Endothelial cell of umbilical vein (primary cell): ENCODE data around the gene DNAH1. TPM values are rescaled to one million over a fixed set of nuclear protein-coding genes. Genes with fewer than 3 reads are reported as not detected.

ENCODE experiments used
- BruUV-seq: library from RNA; stranded (reverse); fragments of 400-500 nt; replicated peaks from 2 replicates; lab custom pipeline; 2021; lab: Mats Ljungman, UMichigan
- CTCF ChIA-PET: fragments of 300-600, 350-600 bp; sonication (Branson Sonifier 250); formaldehyde crosslinking; loops from one replicate; lab custom pipeline; 2021; ENCODE audit warnings: antibody characterized with exemption, inconsistent platforms; lab: Charles Lee
- POLR2A ChIA-PET: fragments of 300-600, 350-600 bp; sonication (Branson Sonifier 250); formaldehyde crosslinking; loops from one replicate; lab custom pipeline; 2021; ENCODE audit warnings: antibody characterized with exemption, inconsistent platforms; lab: Charles Lee
- DNase-seq: peaks from one replicate; pipeline ENCODE4 v3.0.0-alpha.2; 2011; ENCODE audit warnings: low read depth, low spot score
- FAIRE-seq: peaks from 2 replicates; lab custom pipeline; 2011; peaks lifted over from hg19 to GRCh38; lab: Jason Lieb, UNC
- H2AFZ ChIP-seq: 2 replicates; pipeline ENCODE4 v1.6.0; 2012; ENCODE audit warnings: low read depth, low read length, control low read depth, inconsistent platforms
- H3K27ac ChIP-seq: 2 replicates; pipeline ENCODE4 v1.5.1; 2011; ENCODE audit warnings: low read depth, mild to moderate bottlenecking, control low read depth, low read length, moderate library complexity; ENCODE audit not compliant: insufficient read depth
- H3K27me3 ChIP-seq, 2 experiments: 2 replicates each; pipeline versions ENCODE4 v1.6.0 to v1.6.1; 2011; ENCODE audit warnings: low read length in 2 of 2, mixed read lengths in 1 of 2; ENCODE audit not compliant: control insufficient read depth in 2 of 2, insufficient read depth in 2 of 2
- H3K36me3 ChIP-seq, 2 experiments: 2 replicates in 1 of 2; 3 replicates in 1 of 2; pipeline ENCODE4 v1.5.1; 2011; ENCODE audit warnings: low read length in 2 of 2, mild to moderate bottlenecking in 1 of 2, moderate library complexity in 1 of 2; ENCODE audit not compliant: control insufficient read depth in 2 of 2, insufficient read depth in 2 of 2; ENCODE audit errors: extremely low read depth in 1 of 2
- H3K4me1 ChIP-seq: 3 replicates; pipeline ENCODE4 v1.5.1; 2011; ENCODE audit warnings: mild to moderate bottlenecking, low read length; ENCODE audit not compliant: control insufficient read depth, insufficient read depth; ENCODE audit errors: extremely low read depth
- H3K4me2 ChIP-seq: 2 replicates; pipeline ENCODE4 v1.6.1; 2011; ENCODE audit warnings: low read length, control low read depth, mixed read lengths; ENCODE audit not compliant: insufficient read depth
- H3K4me3 ChIP-seq, 3 experiments: fragments of 200-600 bp in 1 of 3; sonication (generic), shearing (Covaris generic) in 1 of 3; replicated peaks in 1 of 3; 2 replicates each; pipeline ENCODE4 v1.5.1; 2011 to 2016; ENCODE audit warnings: control low read depth in 3 of 3, low read length in 3 of 3, mild to moderate bottlenecking in 2 of 3, inconsistent platforms in 1 of 3, low read depth in 1 of 3, moderate library complexity in 1 of 3; ENCODE audit not compliant: insufficient read depth in 1 of 3
- H3K79me2 ChIP-seq: 2 replicates; pipeline ENCODE4 v1.6.0; 2012; ENCODE audit warnings: low read length, inconsistent platforms; ENCODE audit not compliant: control insufficient read depth, insufficient read depth
- H3K9ac ChIP-seq: replicated peaks from 2 replicates; pipeline ENCODE3; 2011; ENCODE audit warnings: low read length, control low read depth; ENCODE audit not compliant: insufficient read depth; ENCODE audit errors: extremely low read depth
- H3K9me1 ChIP-seq: replicated peaks from 3 replicates; pipeline ENCODE4 v1.6.0; 2011; ENCODE audit warnings: mild to moderate bottlenecking, low read length; ENCODE audit not compliant: control insufficient read depth, insufficient read depth; ENCODE audit errors: extremely low read depth
- H3K9me3 ChIP-seq: replicated peaks from 2 replicates; pipeline ENCODE4 v1.5.1; 2012; ENCODE audit warnings: low read length, inconsistent platforms; ENCODE audit not compliant: control insufficient read depth, insufficient read depth
- H4K20me1 ChIP-seq: replicated peaks from 2 replicates; pipeline ENCODE3; 2011; ENCODE audit warnings: mild to moderate bottlenecking, low read length; ENCODE audit not compliant: control insufficient read depth, insufficient read depth; ENCODE audit errors: extremely low read depth
- EZH2 ChIP-seq: IDR thresholded peaks from 2 replicates; pipeline ENCODE4 v1.6.1; 2012; ENCODE audit warnings: borderline replicate concordance, low read depth, mild to moderate bottlenecking, moderate library complexity, low read length, inconsistent platforms; ENCODE audit not compliant: severe bottlenecking
- FOS ChIP-seq: IDR thresholded peaks from 2 replicates; pipeline ENCODE4 v1.6.1; 2011; ENCODE audit warnings: mild to moderate bottlenecking, low read length, moderate library complexity, borderline replicate concordance; ENCODE audit not compliant: insufficient read depth
- GATA2 ChIP-seq: IDR thresholded peaks from 2 replicates; pipeline ENCODE4 v1.7.0; 2011; ENCODE audit warnings: low read depth, mild to moderate bottlenecking, moderate library complexity, mixed read lengths, low read length; ENCODE audit not compliant: insufficient read length, insufficient read depth
- JUN ChIP-seq: IDR thresholded peaks from 2 replicates; pipeline ENCODE4 v1.6.1; 2011; ENCODE audit warnings: borderline replicate concordance, low read depth; ENCODE audit not compliant: insufficient read length, insufficient read depth
- MYC ChIP-seq: IDR thresholded peaks from one replicate; pipeline ENCODE4 v1.6.1; 2011; ENCODE audit warnings: mild to moderate bottlenecking, low read depth, low read length
- POLR2A ChIP-seq: IDR thresholded peaks from 2 replicates; pipeline ENCODE4 v1.6.1; 2012; ENCODE audit warnings: low read depth, mild to moderate bottlenecking, control low read depth, low read length
- POLR2AphosphoS5 ChIP-seq: IDR thresholded peaks from 2 replicates; pipeline ENCODE4 v1.6.1; 2012; ENCODE audit warnings: low read depth, mild to moderate bottlenecking, control low read depth, low read length, moderate library complexity; ENCODE audit not compliant: insufficient read depth
- dilution Hi-C: fragments of 300-500 bp; cut with MboI; formaldehyde crosslinking; loops from one replicate; pipeline ENCODE4 v1.15.0; 2019; ENCODE audit warnings: low sequenced_read_pairs; ENCODE audit not compliant: extremely low pct_ligation_motif_present
- intact Hi-C: fragments of 100-400 bp; cut with micrococcal nuclease; formaldehyde crosslinking; loops from one replicate; pipeline ENCODE4 v1.10.0; 2022
- polyA plus RNA-seq, 4 experiments: library from polyadenylated mRNA; depleted of rRNA in 3 of 4; stranded (reverse) in 3 of 4; unstranded in 1 of 4; fragments of >200 nt; gene quantifications; 2 replicates each; pipeline versions ENCODE4 v1.2.1 to v1.2.3, GENCODE V29; 2011 to 2012; ENCODE audit warnings: missing spikeins in 1 of 4
- total RNA-seq: library from RNA; stranded (reverse); gene quantifications from 2 replicates; pipeline ENCODE4 v1.2.3, GENCODE V29; 2021
- TF ChIP-seq, protein P1 (sequence below): IDR thresholded peaks from 2 replicates; pipeline ENCODE4 v1.6.1; 2011; ENCODE audit not compliant: insufficient read depth, insufficient read length
- TF ChIP-seq, protein P2 (sequence below), 2 donors: IDR thresholded peaks; 1 replicate in 1 of 2; 2 replicates in 1 of 2; pipeline ENCODE4 v1.5.1; 2011; ENCODE audit warnings: low read length in 2 of 2, mild to moderate bottlenecking in 2 of 2, moderate library complexity in 2 of 2, control low read depth in 1 of 2, inconsistent platforms in 1 of 2, low read depth in 1 of 2; ENCODE audit not compliant: insufficient read depth in 1 of 2; ENCODE audit errors: extremely low read depth in 1 of 2

Gene DNAH1
- total and polyA plus RNA-seq, 2 donors (not counting 3 experiments of a cell fraction or from before 2014, with no cell fraction given): 5.8 to 6.0 TPM

DNA sequence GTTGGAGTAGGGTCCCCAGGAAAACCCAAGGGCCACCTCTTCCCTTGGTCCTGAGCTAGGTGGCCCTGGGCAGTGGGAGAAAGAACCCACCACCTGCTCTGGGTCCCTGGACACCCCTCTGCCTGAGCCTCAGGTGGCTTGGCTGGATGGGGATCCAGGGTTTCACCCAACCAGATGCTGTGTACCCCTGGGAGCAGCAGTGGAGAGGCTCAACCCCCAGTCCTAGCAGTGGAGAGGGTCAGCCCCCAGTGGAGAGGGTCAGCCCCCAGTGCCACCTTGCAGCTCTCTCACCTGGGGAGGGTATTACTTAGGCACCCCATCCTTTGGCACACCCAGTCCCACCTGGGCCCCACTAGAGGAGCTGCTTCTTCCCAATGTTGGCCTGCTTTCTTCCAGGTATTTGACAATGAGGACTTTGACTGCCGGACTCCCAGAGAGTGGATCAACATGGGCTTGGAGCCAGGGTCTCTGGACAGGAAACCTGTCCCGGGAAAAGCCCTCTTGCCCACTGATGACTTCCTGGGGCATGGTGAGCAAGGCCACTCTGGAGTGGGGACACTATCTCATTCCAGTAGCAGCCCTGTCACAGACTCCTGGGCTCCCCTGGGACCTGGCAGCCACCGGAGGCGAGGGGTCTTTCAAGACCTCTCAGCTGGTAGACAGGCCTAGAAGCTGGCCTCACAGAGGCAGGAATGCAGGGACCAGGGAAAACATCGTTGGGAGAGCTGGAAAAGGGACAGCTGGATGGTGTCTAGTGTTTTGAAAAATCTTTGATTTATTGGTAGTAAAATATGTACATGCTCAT lies 11.6 kb downstream of the DNAH1 start:
- Histone ChIP-seq H2AFZ (no peak overlapping the region), H3K27me3 (no peaks in the 10 kb centered on the region), H4K20me1 (no peaks in the 10 kb centered on the region), H3K27ac (no peak overlapping the region), H3K4me2 (no peak overlapping the region), H3K36me3 (no peaks in the 10 kb centered on the region), H3K4me1 (no peaks in the 10 kb centered on the region), H3K9me1 (no peaks in the 10 kb centered on the region), H3K4me3 (no peak overlapping the region), H3K79me2 (no peaks in the 10 kb centered on the region), H3K9me3 (no peaks in the 10 kb centered on the region), H3K9ac (no peak overlapping the region)
- ChIA-PET POLR2A (no interaction called here), CTCF (interaction anchor here (0.8 to 1.5 kb wide), 3 partner anchors 12 to 107 kb away, joined by 3 to 7 read pairs (median 6); no protein-coding TSS in a partner anchor)
- TF ChIP-seq FOS (no peak), MYC (no peak), POLR2AphosphoS5 (no peak), GATA2 (no peak), JUN (no peak), POLR2A (no peak), EZH2 (no peak)
- TF ChIP-seq, protein P1, sequence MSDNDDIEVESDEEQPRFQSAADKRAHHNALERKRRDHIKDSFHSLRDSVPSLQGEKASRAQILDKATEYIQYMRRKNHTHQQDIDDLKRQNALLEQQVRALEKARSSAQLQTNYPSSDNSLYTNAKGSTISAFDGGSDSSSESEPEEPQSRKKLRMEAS: no peak
- TF ChIP-seq, protein P2, sequence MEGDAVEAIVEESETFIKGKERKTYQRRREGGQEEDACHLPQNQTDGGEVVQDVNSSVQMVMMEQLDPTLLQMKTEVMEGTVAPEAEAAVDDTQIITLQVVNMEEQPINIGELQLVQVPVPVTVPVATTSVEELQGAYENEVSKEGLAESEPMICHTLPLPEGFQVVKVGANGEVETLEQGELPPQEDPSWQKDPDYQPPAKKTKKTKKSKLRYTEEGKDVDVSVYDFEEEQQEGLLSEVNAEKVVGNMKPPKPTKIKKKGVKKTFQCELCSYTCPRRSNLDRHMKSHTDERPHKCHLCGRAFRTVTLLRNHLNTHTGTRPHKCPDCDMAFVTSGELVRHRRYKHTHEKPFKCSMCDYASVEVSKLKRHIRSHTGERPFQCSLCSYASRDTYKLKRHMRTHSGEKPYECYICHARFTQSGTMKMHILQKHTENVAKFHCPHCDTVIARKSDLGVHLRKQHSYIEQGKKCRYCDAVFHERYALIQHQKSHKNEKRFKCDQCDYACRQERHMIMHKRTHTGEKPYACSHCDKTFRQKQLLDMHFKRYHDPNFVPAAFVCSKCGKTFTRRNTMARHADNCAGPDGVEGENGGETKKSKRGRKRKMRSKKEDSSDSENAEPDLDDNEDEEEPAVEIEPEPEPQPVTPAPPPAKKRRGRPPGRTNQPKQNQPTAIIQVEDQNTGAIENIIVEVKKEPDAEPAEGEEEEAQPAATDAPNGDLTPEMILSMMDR (IDR thresholded peaks at IDR 0.05; ENCODE audit: extremely low read depth in 1 of 2, insufficient read depth in 1 of 2, low read depth in 1 of 2, low read length in 2 of 2): no peak
- no peak for FAIRE-seq
- no peak for DNase-seq
- BruUV-seq: no TSS peak
- intact Hi-C loops (no loop called here), dilution Hi-C loops (no loop called here)
